OCI-LY3 (cell line): Measurements from ENCODE around the gene MAGI1.

Experiments used
- H2AFZ ChIP-seq: fragments of 200-600, 300-600 bp; shearing (Covaris generic); 2 replicates; pipeline ENCODE4 v1.6.0; 2014; ENCODE audit warnings: antibody characterized with exemption, low read depth, low read length
- H3K27ac ChIP-seq: fragments of 200-600, 300-600 bp; sonication (generic); 2 replicates; pipeline ENCODE4 v1.5.1; 2014; ENCODE audit warnings: mild to moderate bottlenecking, low read length, moderate library complexity, mixed read lengths
- H3K27me3 ChIP-seq: fragments of 200-600, 300-600 bp; sonication (generic); 2 replicates; pipeline ENCODE4 v1.6.1; 2014; ENCODE audit warnings: low read depth, low read length, mixed read lengths
- H3K36me3 ChIP-seq: fragments of 200-600, 300-600 bp; sonication (generic); replicated peaks from 2 replicates; pipeline ENCODE3; 2014; ENCODE audit warnings: low read depth, low read length, mixed read lengths
- H3K4me1 ChIP-seq: fragments of 300-600, 200-600 bp; sonication (generic); 2 replicates; pipeline ENCODE4 v1.6.1; 2014; ENCODE audit warnings: low read length, mixed read lengths
- H3K4me2 ChIP-seq: fragments of 200-600, 300-600 bp; sonication (generic); 2 replicates; pipeline ENCODE4 v1.6.1; 2014; ENCODE audit warnings: low read length, mixed read lengths
- H3K4me3 ChIP-seq: fragments of 300-600, 200-600 bp; sonication (generic); 2 replicates; pipeline ENCODE4 v1.5.1; 2014; ENCODE audit warnings: antibody characterized with exemption, mild to moderate bottlenecking, low read length, moderate library complexity
- H3K79me2 ChIP-seq: fragments of 300-600, 200-600 bp; shearing (Covaris generic); 2 replicates; pipeline ENCODE4 v1.6.1; 2014; ENCODE audit warnings: mild to moderate bottlenecking, low read length, mixed read lengths
- H3K9ac ChIP-seq: fragments of 300-600, 200-600 bp; shearing (Covaris generic); 2 replicates; pipeline ENCODE4 v1.6.0; 2014; ENCODE audit warnings: mild to moderate bottlenecking, low read length, moderate library complexity
- H3K9me3 ChIP-seq: fragments of 200-600, 300-600 bp; shearing (Covaris generic); 2 replicates; pipeline ENCODE4 v1.6.1; 2014; ENCODE audit warnings: low read length, mixed read lengths; ENCODE audit not compliant: insufficient read depth
- H4K20me1 ChIP-seq: fragments of 200-600, 300-600 bp; sonication (generic); 2 replicates; pipeline ENCODE4 v1.6.1; 2016; ENCODE audit warnings: low read length, mixed read lengths; ENCODE audit not compliant: insufficient read depth
- EZH2phosphoT487 ChIP-seq: fragments of 200-600 bp; shearing (Covaris generic); IDR thresholded peaks from 2 replicates; pipeline ENCODE4 v1.6.1; 2018; ENCODE audit warnings: antibody characterized with exemption, mixed run types, low read depth
- TF ChIP-seq, protein P1 (sequence below): fragments of 200-600, 300-600 bp; sonication (generic); IDR thresholded peaks from 2 replicates; pipeline ENCODE4 v1.5.1; 2014; ENCODE audit warnings: antibody characterized with exemption, low read length, low read depth

MAGI1 gene

DNA sequence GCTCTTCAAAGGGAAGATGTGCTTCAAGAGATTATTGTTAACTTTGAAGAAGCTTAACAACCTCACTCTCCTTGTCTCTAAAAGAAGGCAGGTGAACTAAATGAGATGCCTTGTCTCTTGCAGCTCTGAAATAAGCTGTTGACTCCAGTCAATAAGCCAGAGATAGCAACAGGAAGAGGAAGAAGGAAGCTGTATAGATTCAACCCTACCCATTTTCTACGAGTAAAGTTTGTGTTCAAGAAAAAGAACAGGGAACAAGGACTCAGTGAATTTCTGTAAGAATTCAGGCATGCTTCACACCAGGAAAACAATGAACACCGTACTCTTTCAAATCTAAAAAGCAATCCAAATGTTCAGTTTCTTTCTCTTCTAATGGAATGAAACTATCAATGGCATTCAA lies 503.5 kb downstream of the MAGI1 start:
- Histone ChIP-seq H3K27me3 (peaks cover 7% of the 10 kb centered on the region; the same call in 1 of the 2 replicates), H3K4me3 (no peak overlapping the region), H3K4me1 (no peaks in the 10 kb centered on the region), H3K9ac (no peak overlapping the region), H4K20me1 (no peaks in the 10 kb centered on the region), H2AFZ (no peak overlapping the region), H3K79me2 (no peaks in the 10 kb centered on the region), H3K27ac (no peak overlapping the region), H3K4me2 (no peak overlapping the region), H3K9me3 (no peaks in the 10 kb centered on the region), H3K36me3 (no peaks in the 10 kb centered on the region)
- no peak for TF ChIP-seq EZH2phosphoT487

DNA sequence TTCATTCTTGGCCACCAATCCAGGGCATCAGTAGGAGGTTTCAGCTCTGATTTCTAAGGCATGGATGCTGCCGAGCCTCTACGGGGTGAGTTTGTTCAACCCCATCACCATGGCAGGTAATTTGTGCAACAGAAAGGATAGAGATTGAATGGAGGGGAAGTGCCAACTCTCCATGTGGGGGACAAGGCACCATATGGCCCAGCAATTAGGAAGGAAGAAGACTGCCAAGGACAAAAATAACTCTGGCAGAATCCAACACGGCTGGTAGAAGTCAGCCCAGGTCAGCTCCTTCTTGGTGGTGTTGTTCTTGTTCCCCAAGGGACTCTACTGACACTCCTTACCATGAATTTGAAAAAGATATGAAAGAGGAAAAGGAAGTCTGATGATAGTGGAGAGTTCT lies 503.9 kb downstream of the MAGI1 start:
- H3K9ac ChIP-seq: no peak overlapping the region
- no peak for TF ChIP-seq EZH2phosphoT487
- TF ChIP-seq, protein P1, sequence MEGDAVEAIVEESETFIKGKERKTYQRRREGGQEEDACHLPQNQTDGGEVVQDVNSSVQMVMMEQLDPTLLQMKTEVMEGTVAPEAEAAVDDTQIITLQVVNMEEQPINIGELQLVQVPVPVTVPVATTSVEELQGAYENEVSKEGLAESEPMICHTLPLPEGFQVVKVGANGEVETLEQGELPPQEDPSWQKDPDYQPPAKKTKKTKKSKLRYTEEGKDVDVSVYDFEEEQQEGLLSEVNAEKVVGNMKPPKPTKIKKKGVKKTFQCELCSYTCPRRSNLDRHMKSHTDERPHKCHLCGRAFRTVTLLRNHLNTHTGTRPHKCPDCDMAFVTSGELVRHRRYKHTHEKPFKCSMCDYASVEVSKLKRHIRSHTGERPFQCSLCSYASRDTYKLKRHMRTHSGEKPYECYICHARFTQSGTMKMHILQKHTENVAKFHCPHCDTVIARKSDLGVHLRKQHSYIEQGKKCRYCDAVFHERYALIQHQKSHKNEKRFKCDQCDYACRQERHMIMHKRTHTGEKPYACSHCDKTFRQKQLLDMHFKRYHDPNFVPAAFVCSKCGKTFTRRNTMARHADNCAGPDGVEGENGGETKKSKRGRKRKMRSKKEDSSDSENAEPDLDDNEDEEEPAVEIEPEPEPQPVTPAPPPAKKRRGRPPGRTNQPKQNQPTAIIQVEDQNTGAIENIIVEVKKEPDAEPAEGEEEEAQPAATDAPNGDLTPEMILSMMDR: no peak
- no peaks in the 10 kb centered on the region for H4K20me1 ChIP-seq
- H3K27me3 ChIP-seq: peaks cover 7% of the 10 kb centered on the region; the same call in 1 of the 2 replicates
- no peaks in the 10 kb centered on the region for H3K36me3 ChIP-seq
- no peak overlapping the region for H3K4me2 ChIP-seq
- H3K79me2 ChIP-seq: no peaks in the 10 kb centered on the region
- no peaks in the 10 kb centered on the region for H3K9me3 ChIP-seq
- no peak overlapping the region for H3K27ac ChIP-seq
- H3K4me3 ChIP-seq: no peak overlapping the region
- no peak overlapping the region for H2AFZ ChIP-seq
- no peaks in the 10 kb centered on the region for H3K4me1 ChIP-seq

DNA sequence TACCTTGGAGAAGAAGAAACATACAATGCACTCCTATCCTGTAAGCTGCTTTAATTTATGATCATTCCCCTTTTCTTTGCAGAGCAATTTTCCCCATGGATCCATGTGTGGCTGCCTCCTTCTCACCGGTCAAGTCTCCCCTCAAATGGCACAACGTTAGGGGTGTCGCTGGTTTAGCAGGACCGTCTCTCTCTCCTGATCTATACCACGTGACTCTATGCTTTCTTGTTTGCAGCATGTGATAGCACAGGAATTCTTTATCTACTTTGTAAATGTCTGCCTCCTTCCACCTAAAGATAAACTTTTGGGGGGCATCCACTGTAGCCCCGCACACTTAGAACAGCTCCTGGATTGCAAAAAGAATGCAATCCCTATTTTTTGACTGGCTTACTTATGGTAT lies 506.0 kb downstream of the MAGI1 start:
- no peak overlapping the region for H2AFZ ChIP-seq
- no peaks in the 10 kb centered on the region for H3K4me1 ChIP-seq
- no peak overlapping the region for H3K9ac ChIP-seq
- H3K27ac ChIP-seq: no peak overlapping the region
- H3K4me3 ChIP-seq: no peak overlapping the region
- no peaks in the 10 kb centered on the region for H4K20me1 ChIP-seq
- H3K27me3 ChIP-seq: peaks cover 7% of the 10 kb centered on the region; the same call in 1 of the 2 replicates
- H3K4me2 ChIP-seq: no peak overlapping the region
- H3K36me3 ChIP-seq: no peaks in the 10 kb centered on the region
- no peaks in the 10 kb centered on the region for H3K79me2 ChIP-seq
- TF ChIP-seq EZH2phosphoT487: no peak
- TF ChIP-seq, protein P1: no peak
- H3K9me3 ChIP-seq: no peaks in the 10 kb centered on the region

DNA sequence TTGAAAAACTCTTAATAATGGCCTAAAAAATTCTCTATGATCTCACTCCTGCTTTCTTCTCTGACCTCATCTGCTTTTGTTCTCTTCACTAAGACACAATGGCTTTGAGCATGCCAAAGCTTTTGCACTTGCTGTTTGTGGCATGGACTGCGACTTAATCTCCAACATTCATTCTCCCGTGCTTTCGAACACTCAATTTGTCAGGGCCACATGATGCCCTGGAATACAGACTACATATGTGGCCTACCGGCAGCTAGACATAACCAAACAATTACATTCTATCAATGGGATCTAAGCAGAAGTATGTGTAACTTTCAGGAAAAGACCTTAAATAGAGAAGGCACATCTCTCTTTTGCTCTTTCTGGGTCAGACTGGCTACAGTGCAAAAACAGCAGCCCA lies 506.5 kb downstream of the MAGI1 start:
- H3K4me1 ChIP-seq: no peaks in the 10 kb centered on the region
- no peak overlapping the region for H3K9ac ChIP-seq
- no peaks in the 10 kb centered on the region for H3K79me2 ChIP-seq

More for the DNA sequence above, 506.5 kb downstream of the MAGI1 start:
- TF ChIP-seq EZH2phosphoT487: no peak
- TF ChIP-seq, protein P1: no peak
- no peak overlapping the region for H3K4me2 ChIP-seq
- H2AFZ ChIP-seq: no peak overlapping the region
- H3K27ac ChIP-seq: no peak overlapping the region
- peaks cover 5% of the 10 kb centered on the region; the same call in 1 of the 2 replicates for H3K27me3 ChIP-seq
- H3K36me3 ChIP-seq: no peaks in the 10 kb centered on the region
- no peak overlapping the region for H3K4me3 ChIP-seq
- H4K20me1 ChIP-seq: no peaks in the 10 kb centered on the region
- no peaks in the 10 kb centered on the region for H3K9me3 ChIP-seq
